H1 (cell line): ENCODE measurements around the gene TSC22D4. TPM values are rescaled to one million over a fixed set of nuclear protein-coding genes. Genes with fewer than 3 reads are reported as not detected.

Experiments
- CBX8 ChIP-seq: fragments of 300-800, 300-1000 bp; sonication (generic); IDR thresholded peaks from 2 replicates; pipeline ENCODE4 v1.7.1; 2016; ENCODE audit warnings: low read depth, low read length, borderline replicate concordance
- CHD7 ChIP-seq: fragments of 300-600 bp; sonication (generic); IDR thresholded peaks from 2 replicates; pipeline ENCODE4 v1.7.1; 2012; ENCODE audit warnings: low read length, moderate library complexity, mild to moderate bottlenecking, inconsistent platforms; ENCODE audit not compliant: insufficient replicate concordance
- FOSL1 ChIP-seq: IDR thresholded peaks from 2 replicates; pipeline ENCODE4 v1.6.1; 2011; ENCODE audit warnings: mild to moderate bottlenecking, low read depth, low read length, moderate library complexity; ENCODE audit not compliant: insufficient read depth
- KDM4A ChIP-seq: IDR thresholded peaks from one replicate; pipeline ENCODE4 v1.7.1; 2012; ENCODE audit warnings: low read depth, mild to moderate bottlenecking, moderate library complexity, low read length, inconsistent platforms; ENCODE audit not compliant: severe bottlenecking
- polyA plus RNA-seq, 7 experiments: library from polyadenylated mRNA; depleted of rRNA in 3 of 7; stranded (reverse) in 5 of 7; unstranded in 2 of 7; fragments of >200 nt in 5 of 7; fragments of 200-250 nt in 2 of 7; gene quantifications; 1 replicate in 5 of 7; 2 replicates in 1 of 7; 4 replicates in 1 of 7; pipeline versions ENCODE4 v1.2.1 to v1.2.3, GENCODE V29; 2011 to 2013; ENCODE audit warnings: missing spikeins in 2 of 7, mixed read lengths in 2 of 7
- total RNA-seq: library from RNA; stranded (reverse); fragmentation: NEBNext Ultra II Directional; extraction: Animal tissue kit (Norgen Biotek cat#: 25700); gene quantifications from 2 replicates; pipeline ENCODE4 v1.2.1, GENCODE V29; 2021

Gene TSC22D4
- total and polyA plus RNA-seq, 2 of the 8 experiments (the other 6 are each of a cell fraction or from before 2014, with no cell fraction given), result 13.2 to 20.3 TPM

GRCh38 chr7:100423315-100423714 lies 55.7 kb downstream of the TSC22D4 start (continued):
- TF ChIP-seq CHD7, result no peak
- no peak for TF ChIP-seq KDM4A
- no peak for TF ChIP-seq CBX8
- no peak for TF ChIP-seq FOSL1
